Gastrocnemius medialis (tissue), 4 donors: ENCODE measurements around the gene CTU1.

Source experiments
- CTCF ChIP-seq, 5 experiments: fragments of 450-650 bp in 3 of 5; fragments of 200-600 bp in 2 of 5; sonication (generic) in 2 of 5; IDR thresholded peaks in 4 of 5; conservative IDR thresholded peaks in 1 of 5; 1 replicate in 4 of 5; 2 replicates in 1 of 5; pipeline ENCODE4 v1.5.1; 2016 to 2019; ENCODE audit warnings: antibody characterized with exemption in 5 of 5, mild to moderate bottlenecking in 3 of 5, moderate library complexity in 3 of 5
- POLR2A ChIP-seq, 2 donors: fragments of 450-650 bp; IDR thresholded peaks; one replicate each; pipeline ENCODE4 v1.6.1; 2017; ENCODE audit warnings: antibody characterized with exemption in 2 of 2, mild to moderate bottlenecking in 2 of 2, moderate library complexity in 2 of 2

GRCh38 chr19:51144482-51145045 is 36.4 kb upstream of the CTU1 start:
- TF ChIP-seq CTCF (IDR thresholded peaks at IDR 0.05 in 4 of 5, conservative IDR thresholded peaks at IDR 0.05 in 1 of 5) (no peak), POLR2A (IDR thresholded peaks at IDR 0.05) (no peak)
